NCI-H345 (cell line): ENCODE data around the gene CLCN2.

Source experiments
- DNase-seq: peaks from one replicate; lab custom pipeline; 2025; lab: John Stamatoyannopoulos, UW

CLCN2 gene

DNA sequence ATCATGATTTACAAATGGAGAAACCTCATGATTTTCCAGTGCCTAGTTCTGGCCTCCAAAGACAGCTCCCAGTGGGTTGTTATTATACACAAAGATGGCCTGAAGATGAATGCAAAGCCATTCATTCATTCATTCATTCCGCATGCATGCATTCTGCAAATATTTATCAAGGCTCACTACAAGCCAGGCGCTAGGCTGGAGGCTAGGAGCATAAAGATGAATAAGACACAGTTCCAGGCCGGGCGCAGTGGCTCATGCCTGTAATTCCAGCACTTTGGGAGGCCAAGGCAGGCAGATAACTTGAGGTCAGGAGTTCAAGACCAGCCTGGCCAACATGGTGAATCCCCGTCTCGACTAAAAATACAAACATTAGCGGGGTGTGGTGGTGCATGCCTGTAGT is 64.8 kb downstream of the CLCN2 start:
- DNase-seq, result no peak
